HPDE6-E6E7 (cell line): ENCODE results near the gene CASZ1.

Source experiments
- DNase-seq: peaks from one replicate; pipeline ENCODE4 v3.0.0; 2011; ENCODE audit warnings: missing footprints; ENCODE audit errors: extremely low spot score

CASZ1 gene

GRCh38 chr1:10745886-10746455 is 50.5 kb downstream of the CASZ1 start:
- no peak for DNase-seq

- DNase-seq, result no peak
Observed at GRCh38 chr1:10745383-10745782, 51.1 kb downstream of the CASZ1 start.

- no peak for DNase-seq
Observed at GRCh38 chr1:10744654-10745238, 51.7 kb downstream of the CASZ1 start.

GRCh38 chr1:10744029-10744428 is 52.4 kb downstream of the CASZ1 start:
- DNase-seq, result no peak

GRCh38 chr1:10741696-10742095 is 54.8 kb downstream of the CASZ1 start:
- DNase-seq, result no peak

GRCh38 chr1:10740123-10740522 is 56.3 kb downstream of the CASZ1 start:
- DNase-seq, result no peak

GRCh38 chr1:10739589-10739988 is 56.9 kb downstream of the CASZ1 start:
- no peak for DNase-seq

GRCh38 chr1:10738061-10739058 is 58.1 kb downstream of the CASZ1 start:
- no peak for DNase-seq

GRCh38 chr1:10737651-10738050 is 58.8 kb downstream of the CASZ1 start:
- DNase-seq, result no peak

- no peak for DNase-seq
Observed at GRCh38 chr1:10736634-10737586, 59.5 kb downstream of the CASZ1 start.

- no peak for DNase-seq
Observed at GRCh38 chr1:10735563-10736305, 60.7 kb downstream of the CASZ1 start.

GRCh38 chr1:10734962-10735544 is 61.4 kb downstream of the CASZ1 start:
- DNase-seq, result no peak

- DNase-seq, result no peak
Observed at GRCh38 chr1:10734375-10734774, 62.1 kb downstream of the CASZ1 start.

- no peak for DNase-seq
Observed at GRCh38 chr1:10733474-10734366, 62.7 kb downstream of the CASZ1 start.

- DNase-seq, result no peak
Observed at GRCh38 chr1:10730985-10731384, 65.5 kb downstream of the CASZ1 start.

GRCh38 chr1:10728595-10729410 is 67.6 kb downstream of the CASZ1 start:
- DNase-seq, result no peak

GRCh38 chr1:10727751-10728232 is 68.7 kb downstream of the CASZ1 start:
- DNase-seq, result no peak

GRCh38 chr1:10726355-10726754 is 70.1 kb downstream of the CASZ1 start:
- DNase-seq, result no peak
